Suprapubic skin (tissue), 4 donors: ENCODE results near the gene CDON. TPM values are rescaled to one million over a fixed set of nuclear protein-coding genes. Genes with fewer than 3 reads are reported as not detected.

Experiments used
- DNase-seq, 2 donors: peaks; one replicate each; pipeline ENCODE4 v3.0.0-alpha.2; 2019; ENCODE audit warnings: low spot score in 2 of 2
- H3K27ac ChIP-seq: fragments of 200-600 bp; sonication (generic); one replicate; pipeline ENCODE4 v1.5.1; 2019
- H3K27me3 ChIP-seq: fragments of 200-600 bp; sonication (generic); one replicate; pipeline ENCODE4 v1.5.1; 2019
- H3K36me3 ChIP-seq: fragments of 200-600 bp; sonication (generic); one replicate; pipeline ENCODE4 v1.5.1; 2019
- H3K4me1 ChIP-seq: fragments of 200-600 bp; sonication (generic); one replicate; pipeline ENCODE4 v1.5.1; 2019
- H3K4me3 ChIP-seq: fragments of 200-600 bp; sonication (generic); one replicate; pipeline ENCODE4 v1.5.1; 2019; ENCODE audit warnings: mild to moderate bottlenecking
- H3K9me3 ChIP-seq: fragments of 200-600 bp; sonication (generic); one replicate; pipeline ENCODE4 v1.5.1; 2019
- CTCF ChIP-seq, 2 donors: fragments of 200-600 bp in 1 of 2; fragments of 450-650 bp in 1 of 2; sonication (generic) in 1 of 2; IDR thresholded peaks; one replicate each; pipeline ENCODE4 v1.5.1; 2016 to 2019; ENCODE audit warnings: antibody characterized with exemption in 2 of 2, mild to moderate bottlenecking in 1 of 2, moderate library complexity in 1 of 2
- EP300 ChIP-seq: sonication (generic); formaldehyde crosslinking; IDR thresholded peaks from one replicate; pipeline ENCODE4 v1.6.1; 2017; ENCODE audit warnings: antibody characterized with exemption
- POLR2A ChIP-seq, 2 donors: fragments of 450-650 bp; IDR thresholded peaks; one replicate each; pipeline ENCODE4 v1.6.1; 2017; ENCODE audit warnings: antibody characterized with exemption in 2 of 2, mild to moderate bottlenecking in 2 of 2, moderate library complexity in 2 of 2
- POLR2AphosphoS5 ChIP-seq, 3 donors: sonication (generic); formaldehyde crosslinking; IDR thresholded peaks; one replicate each; pipeline ENCODE4 v1.6.1; 2017; ENCODE audit warnings: antibody characterized with exemption in 3 of 3
- WGBS: methylation state at CpG from one replicate; pipeline ENCODE4 v1.1.5; 2018; 5-methylcytosine and 5-hydroxymethylcytosine counted together
- total RNA-seq, 4 donors: library from RNA; depleted of rRNA; stranded (reverse); fragments of >200 nt; gene quantifications; one replicate each; pipeline ENCODE4 v1.1.0, GENCODE V29; 2016

CDON gene
- total RNA-seq, 4 donors from 2014 or later: 27.6 to 67.4 (median 43.1) TPM

GRCh38 chr11:126095745-126096144 is 33.1 kb upstream of the CDON start:
- 91% methylated on average over 4 of the region's 4 CpGs for WGBS
- TF ChIP-seq EP300 (no peak), CTCF (IDR thresholded peaks at IDR 0.05) (no peak), POLR2AphosphoS5 (IDR thresholded peaks at IDR 0.05) (no peak), POLR2A (IDR thresholded peaks at IDR 0.05) (no peak)
- no peak for DNase-seq
- H3K27me3 ChIP-seq: no peaks in the 10 kb centered on the region
- no peaks in the 10 kb centered on the region for H3K9me3 ChIP-seq
- no peak overlapping the region for H3K27ac ChIP-seq
- no peak overlapping the region for H3K4me3 ChIP-seq
- H3K36me3 ChIP-seq: no peaks in the 10 kb centered on the region
- H3K4me1 ChIP-seq: no peaks in the 10 kb centered on the region

DNA sequence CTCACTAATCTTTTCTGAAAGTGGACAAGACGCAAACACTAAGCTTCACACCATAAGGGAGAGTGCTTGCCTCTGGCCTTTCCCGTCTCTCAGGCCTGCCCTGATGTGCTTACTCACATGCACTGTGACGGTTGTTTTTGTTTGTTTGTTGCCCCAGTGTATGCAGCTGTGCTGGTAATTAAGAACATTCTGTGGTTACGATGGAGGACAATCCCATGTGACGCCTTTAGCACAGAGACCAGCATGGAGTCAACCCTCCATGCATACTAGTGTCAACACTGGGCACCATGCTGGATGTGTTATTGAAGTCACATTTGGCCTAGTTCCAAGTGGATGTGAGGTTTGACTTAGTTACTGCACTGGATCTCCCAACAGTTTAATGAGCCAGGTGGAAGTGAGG is 27.8 kb upstream of the CDON start:
- H3K4me3 ChIP-seq: no peak overlapping the region
- DNase-seq: no peak
- H3K27me3 ChIP-seq: no peaks in the 10 kb centered on the region
- H3K27ac ChIP-seq: no peak overlapping the region
- 85% methylated on average over 5 of the region's 5 CpGs for WGBS
- H3K4me1 ChIP-seq: no peaks in the 10 kb centered on the region
- H3K9me3 ChIP-seq: no peaks in the 10 kb centered on the region
- no peaks in the 10 kb centered on the region for H3K36me3 ChIP-seq
- no peak for TF ChIP-seq POLR2A (IDR thresholded peaks at IDR 0.05)
- TF ChIP-seq POLR2AphosphoS5 (IDR thresholded peaks at IDR 0.05): no peak
- no peak for TF ChIP-seq CTCF (IDR thresholded peaks at IDR 0.05)
- no peak for TF ChIP-seq EP300

- H3K9me3 ChIP-seq: no peaks in the 10 kb centered on the region
- H3K4me1 ChIP-seq: no peaks in the 10 kb centered on the region
- no peak for DNase-seq
- no peaks in the 10 kb centered on the region for H3K36me3 ChIP-seq
- no peak overlapping the region for H3K27ac ChIP-seq
- no peaks in the 10 kb centered on the region for H3K27me3 ChIP-seq
- TF ChIP-seq POLR2A (IDR thresholded peaks at IDR 0.05) (no peak), CTCF (IDR thresholded peaks at IDR 0.05) (no peak), POLR2AphosphoS5 (IDR thresholded peaks at IDR 0.05) (no peak), EP300 (no peak)
- 92% methylated on average over 1 of the region's 1 CpG for WGBS
- no peak overlapping the region for H3K4me3 ChIP-seq
Observed at GRCh38 chr11:126088999-126089398, 26.3 kb upstream of the CDON start.

DNA sequence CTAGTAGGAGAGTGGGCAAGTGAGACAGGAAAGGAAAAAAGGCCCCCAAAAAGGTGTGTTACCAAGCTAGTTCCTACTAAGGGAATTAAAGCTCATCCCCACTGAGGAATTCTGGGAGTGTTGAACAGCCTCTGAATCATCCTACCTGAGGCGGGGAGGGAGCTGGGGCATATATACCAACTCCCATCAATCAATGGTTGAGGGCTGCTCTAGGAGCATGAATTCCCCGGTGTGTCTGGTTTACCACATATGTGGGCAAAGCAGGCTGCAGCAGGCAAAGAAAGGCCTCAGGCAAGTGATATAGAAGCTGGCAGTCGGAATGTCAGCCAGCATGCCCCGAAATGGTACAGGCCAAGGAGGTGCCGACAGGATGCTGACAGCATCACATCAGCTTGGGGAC is 23.6 kb upstream of the CDON start:
- no peak overlapping the region for H3K4me3 ChIP-seq
- DNase-seq: no peak
- no peak for TF ChIP-seq EP300
- TF ChIP-seq POLR2AphosphoS5 (IDR thresholded peaks at IDR 0.05): no peak
- TF ChIP-seq CTCF (IDR thresholded peaks at IDR 0.05): no peak
- no peak for TF ChIP-seq POLR2A (IDR thresholded peaks at IDR 0.05)
- H3K9me3 ChIP-seq: no peaks in the 10 kb centered on the region
- H3K4me1 ChIP-seq: peaks cover 4% of the 10 kb centered on the region
- no peak overlapping the region for H3K27ac ChIP-seq
- H3K27me3 ChIP-seq: no peaks in the 10 kb centered on the region
- WGBS: 61% methylated on average over 5 of the region's 5 CpGs
- no peaks in the 10 kb centered on the region for H3K36me3 ChIP-seq

- WGBS: 73% methylated on average over 4 of the region's 4 CpGs
- H3K27ac ChIP-seq: no peak overlapping the region
- no peaks in the 10 kb centered on the region for H3K27me3 ChIP-seq
- H3K9me3 ChIP-seq: no peaks in the 10 kb centered on the region
- no peak for DNase-seq
- no peak overlapping the region for H3K4me3 ChIP-seq
- TF ChIP-seq CTCF (IDR thresholded peaks at IDR 0.05): no peak
- no peak for TF ChIP-seq POLR2A (IDR thresholded peaks at IDR 0.05)
- TF ChIP-seq EP300: no peak
- TF ChIP-seq POLR2AphosphoS5 (IDR thresholded peaks at IDR 0.05): no peak
- H3K36me3 ChIP-seq: no peaks in the 10 kb centered on the region
- peaks cover 15% of the 10 kb centered on the region for H3K4me1 ChIP-seq
Observed at GRCh38 chr11:126084608-126084912, 21.9 kb upstream of the CDON start.
